Natural killer cell (primary cell): ENCODE measurements around the gene MRPL10. TPM values are rescaled to one million over a fixed set of nuclear protein-coding genes. Genes with fewer than 3 reads are reported as not detected.

ENCODE experiments used
- ATAC-seq, 3 donors: fragments of 150-1000 bp in 2 of 3; fragments of 200-7000 bp in 1 of 3; cut with Tn5 transposase; 1 replicate in 1 of 3; 2 replicates in 2 of 3; pipeline ENCODE4 v1.10.0; 2021; ENCODE audit warnings: mild to moderate bottlenecking in 2 of 3, moderate library complexity in 2 of 3
- DNase-seq, 2 donors: peaks; one replicate each; pipeline versions ENCODE4 v3.0.0 to v3.0.0-alpha.2; 2013 to 2021; ENCODE audit warnings: mixed read lengths in 1 of 2
- H3K27ac ChIP-seq: one replicate; pipeline ENCODE4 v1.5.1; 2013; ENCODE audit warnings: mild to moderate bottlenecking, low read length
- H3K27me3 ChIP-seq: one replicate; pipeline ENCODE4 v1.6.1; 2013; ENCODE audit warnings: low read length; ENCODE audit not compliant: control insufficient read depth, insufficient read depth
- H3K36me3 ChIP-seq: one replicate; pipeline ENCODE4 v1.6.1; 2013; ENCODE audit warnings: low read length; ENCODE audit not compliant: control insufficient read depth, insufficient read depth
- H3K4me1 ChIP-seq: one replicate; pipeline ENCODE4 v1.6.1; 2013; ENCODE audit warnings: low read length; ENCODE audit not compliant: control insufficient read depth, insufficient read depth
- H3K4me3 ChIP-seq: one replicate; pipeline ENCODE4 v1.5.1; 2013; ENCODE audit warnings: low read length
- H3K9me3 ChIP-seq: one replicate; pipeline ENCODE4 v1.6.1; 2013; ENCODE audit warnings: low read length; ENCODE audit not compliant: control insufficient read depth, insufficient read depth
- H3K27ac Mint-ChIP-seq, 2 donors: one replicate each; pipeline ENCODE4 v1.8.0; 2022; ENCODE audit warnings: mild to moderate bottlenecking in 2 of 2, mixed read lengths in 2 of 2, moderate library complexity in 1 of 2
- H3K27me3 Mint-ChIP-seq, 2 donors: one replicate each; pipeline ENCODE4 v1.8.0; 2022; ENCODE audit warnings: low read depth in 2 of 2, mixed read lengths in 2 of 2
- H3K36me3 Mint-ChIP-seq: one replicate; pipeline ENCODE4 v1.8.0; 2022; ENCODE audit warnings: mixed read lengths
- H3K4me1 Mint-ChIP-seq, 2 donors: one replicate each; pipeline ENCODE4 v1.8.0; 2022; ENCODE audit warnings: mixed read lengths in 2 of 2
- H3K4me3 Mint-ChIP-seq: one replicate; pipeline ENCODE4 v1.8.0; 2022; ENCODE audit warnings: mild to moderate bottlenecking, moderate library complexity, mixed read lengths
- H3K9me3 Mint-ChIP-seq, 2 donors: one replicate each; pipeline ENCODE4 v1.8.0; 2022; ENCODE audit warnings: mixed read lengths in 2 of 2
- WGBS: methylation state at CpG from one replicate; pipeline ENCODE4 v1.1.7; 2013; ENCODE audit warnings: missing lambda C conversion rate; ENCODE audit not compliant: insufficient coverage; 5-methylcytosine and 5-hydroxymethylcytosine counted together
- intact Hi-C: fragments of 100-400 bp; cut with micrococcal nuclease; formaldehyde crosslinking; loops from one replicate; pipeline ENCODE4 v1.14.2; 2022
- total RNA-seq, 4 donors: library from RNA; stranded (reverse); fragments of 120-200 nt in 1 of 4; gene quantifications; one replicate each; pipeline versions ENCODE4 v1.2.3 to v1.2.4, GENCODE V29; 2013 to 2022
- TF ChIP-seq, protein P1 (sequence below): fragments of 200-600 bp; IDR thresholded peaks from one replicate; pipeline ENCODE4 v1.8.0; 2022; ENCODE audit warnings: antibody characterized with exemption

MRPL10 gene
- total RNA-seq, 3 donors from 2014 or later (not counting 1 experiment from before 2014, with no cell fraction given) = 106 to 232 (median 144) TPM

DNA sequence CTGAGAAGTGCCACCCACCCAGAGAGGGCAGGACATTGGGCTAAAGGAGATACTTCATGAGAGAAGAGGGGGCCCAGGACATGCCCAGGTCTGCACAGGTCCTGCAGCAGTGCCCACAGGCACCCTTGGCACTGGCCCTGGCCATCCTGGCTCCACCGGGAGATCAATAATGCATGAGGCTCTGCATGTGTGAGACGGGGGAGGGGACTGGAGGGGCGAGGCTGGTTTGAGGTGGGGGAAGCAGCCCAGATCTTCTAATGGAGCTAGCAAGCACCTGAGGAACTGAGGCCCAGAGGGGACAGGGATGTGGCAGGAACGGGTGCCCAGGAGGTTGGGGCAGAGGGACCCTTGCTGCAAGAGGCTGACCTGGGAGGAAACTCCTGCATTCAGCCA lies 10.3 kb downstream of the MRPL10 start:
- ATAC-seq = no peak
- no peak for DNase-seq
- Mint-ChIP-seq H3K27ac (peak overlapping the region; percentile 90 to 98), H3K27me3 (no peaks in the 10 kb centered on the region), H3K4me3 (peak overlapping the region; percentile 97), H3K9me3 (no peaks in the 10 kb centered on the region), H3K36me3 (no peaks in the 10 kb centered on the region), H3K4me1 (peaks cover 15 to 43% of the 10 kb centered on the region in 2 donors)
- peaks cover 48% of the 10 kb centered on the region for H3K36me3 ChIP-seq
- intact Hi-C loops = loop anchor here (1.0 to 10.0 kb wide), 2 partner anchors 10 to 86 kb away; partner anchors contain the start of genes LRRC46, MRPL10 and TBX21
- no peaks in the 10 kb centered on the region for H3K9me3 ChIP-seq
- 12% methylated on average over 4 of the region's 4 CpGs for WGBS
- H3K27ac ChIP-seq = peak overlapping the region; percentile 64
- TF ChIP-seq, protein P1, sequence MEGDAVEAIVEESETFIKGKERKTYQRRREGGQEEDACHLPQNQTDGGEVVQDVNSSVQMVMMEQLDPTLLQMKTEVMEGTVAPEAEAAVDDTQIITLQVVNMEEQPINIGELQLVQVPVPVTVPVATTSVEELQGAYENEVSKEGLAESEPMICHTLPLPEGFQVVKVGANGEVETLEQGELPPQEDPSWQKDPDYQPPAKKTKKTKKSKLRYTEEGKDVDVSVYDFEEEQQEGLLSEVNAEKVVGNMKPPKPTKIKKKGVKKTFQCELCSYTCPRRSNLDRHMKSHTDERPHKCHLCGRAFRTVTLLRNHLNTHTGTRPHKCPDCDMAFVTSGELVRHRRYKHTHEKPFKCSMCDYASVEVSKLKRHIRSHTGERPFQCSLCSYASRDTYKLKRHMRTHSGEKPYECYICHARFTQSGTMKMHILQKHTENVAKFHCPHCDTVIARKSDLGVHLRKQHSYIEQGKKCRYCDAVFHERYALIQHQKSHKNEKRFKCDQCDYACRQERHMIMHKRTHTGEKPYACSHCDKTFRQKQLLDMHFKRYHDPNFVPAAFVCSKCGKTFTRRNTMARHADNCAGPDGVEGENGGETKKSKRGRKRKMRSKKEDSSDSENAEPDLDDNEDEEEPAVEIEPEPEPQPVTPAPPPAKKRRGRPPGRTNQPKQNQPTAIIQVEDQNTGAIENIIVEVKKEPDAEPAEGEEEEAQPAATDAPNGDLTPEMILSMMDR = no peak
- H3K4me3 ChIP-seq = peak overlapping the region; percentile 65
- H3K27me3 ChIP-seq = no peaks in the 10 kb centered on the region
- peaks cover 28% of the 10 kb centered on the region for H3K4me1 ChIP-seq

DNA sequence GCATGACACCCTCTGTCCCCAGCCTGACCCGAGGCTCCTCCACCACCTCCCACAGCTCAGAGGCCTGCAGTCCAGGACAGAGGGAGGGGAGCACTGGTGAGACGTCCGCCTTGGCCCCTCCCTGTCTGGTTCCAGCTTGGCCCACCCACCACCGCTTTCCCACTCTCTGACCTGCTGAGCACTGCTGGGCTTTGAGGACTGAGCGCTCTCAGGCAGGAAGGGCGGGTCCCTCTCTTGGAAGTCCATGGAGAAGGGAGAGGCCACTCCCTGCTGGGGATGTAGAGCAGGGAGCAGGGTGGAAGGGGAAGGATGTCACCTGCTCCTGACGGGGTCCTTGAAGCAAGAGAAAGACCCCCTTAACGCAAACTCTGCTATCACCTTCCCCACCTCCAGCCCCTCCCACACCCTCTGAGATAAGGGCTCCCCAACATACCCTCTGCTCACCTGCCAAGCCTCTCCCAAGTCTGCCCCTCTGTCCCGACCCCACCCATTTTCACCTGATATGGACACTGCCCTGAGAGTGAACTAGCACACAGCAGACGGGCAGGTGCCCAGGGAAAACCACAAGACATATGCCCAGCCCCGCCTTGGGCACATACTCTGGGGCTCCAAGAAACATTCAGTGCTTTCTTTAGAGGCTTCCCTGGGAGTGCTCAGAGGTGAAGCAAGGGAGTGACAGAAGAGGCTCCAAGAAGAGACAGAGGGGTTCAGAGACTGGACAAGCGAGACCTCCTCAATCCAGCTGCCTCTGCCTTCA lies 11.1 kb downstream of the MRPL10 start:
- intact Hi-C loops = loop anchor here (10.0 kb wide), 1 partner anchor 85 kb away; the partner anchor contains the start of gene TBX21
- H3K27ac Mint-ChIP-seq = peak overlapping the region; percentile 90 to 98
- no peaks in the 10 kb centered on the region for H3K36me3 Mint-ChIP-seq
- TF ChIP-seq, protein P1 = no peak
- Histone ChIP-seq H3K36me3 (peaks cover 52% of the 10 kb centered on the region), H3K27ac (peak overlapping the region; percentile 64), H3K4me3 (no peak overlapping the region), H3K4me1 (peaks cover 28% of the 10 kb centered on the region), H3K9me3 (no peaks in the 10 kb centered on the region), H3K27me3 (no peaks in the 10 kb centered on the region)
- H3K4me1 Mint-ChIP-seq = peaks cover 15 to 42% of the 10 kb centered on the region in 2 donors
- DNase-seq = no peak
- H3K27me3 Mint-ChIP-seq = no peaks in the 10 kb centered on the region
- 82% methylated on average over 10 of the region's 12 CpGs for WGBS
- H3K9me3 Mint-ChIP-seq = no peaks in the 10 kb centered on the region
- ATAC-seq = no peak
- peak overlapping the region; percentile 97 for H3K4me3 Mint-ChIP-seq

DNA sequence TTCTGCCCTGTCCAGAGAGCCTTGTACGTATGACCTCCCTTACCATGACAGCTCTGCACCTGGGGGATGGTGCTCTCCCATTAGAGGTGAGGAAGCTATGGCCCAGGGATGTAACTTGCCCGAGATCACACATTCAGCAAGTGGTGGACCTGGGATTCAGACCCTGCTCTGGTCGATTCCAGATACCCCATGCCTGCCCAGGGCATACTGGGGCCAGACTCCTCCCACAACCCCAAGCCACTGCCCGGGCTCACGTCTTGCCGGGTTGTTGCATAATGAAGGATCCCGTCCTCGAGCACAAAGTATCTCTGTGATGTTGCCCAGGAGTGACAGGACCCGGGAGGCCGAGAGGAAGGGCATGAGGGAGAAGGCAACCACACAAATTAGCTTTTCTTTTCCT lies 11.9 kb downstream of the MRPL10 start:
- TF ChIP-seq, protein P1 = no peak
- WGBS = 89% methylated on average over 10 of the region's 10 CpGs
- H3K4me3 Mint-ChIP-seq = no peak overlapping the region
- ATAC-seq (no peak), DNase-seq (no peak)
- H3K36me3 Mint-ChIP-seq = no peaks in the 10 kb centered on the region
- Histone ChIP-seq H3K27me3 (no peaks in the 10 kb centered on the region), H3K36me3 (peaks cover 57% of the 10 kb centered on the region), H3K9me3 (no peaks in the 10 kb centered on the region), H3K4me3 (no peak overlapping the region), H3K4me1 (peaks cover 28% of the 10 kb centered on the region), H3K27ac (no peak overlapping the region)
- intact Hi-C loops = no loop called here
- peak overlapping the region in 1 of 2 donors; percentile 98 for H3K27ac Mint-ChIP-seq
- H3K4me1 Mint-ChIP-seq = peaks cover 15 to 40% of the 10 kb centered on the region in 2 donors
- H3K27me3 Mint-ChIP-seq = no peaks in the 10 kb centered on the region
- no peaks in the 10 kb centered on the region for H3K9me3 Mint-ChIP-seq
